PC-3 (cell line): Measurements from ENCODE around the gene GPR107. TPM values are rescaled to one million over a fixed set of nuclear protein-coding genes. Genes with fewer than 3 reads are reported as not detected.

Experiments used
- ATAC-seq: fragments of 200-7000 bp; cut with Tn5 transposase; 2 replicates; pipeline ENCODE4 v1.9.1; 2020; ENCODE audit warnings: mild to moderate bottlenecking, moderate library complexity
- BruUV-seq: library from RNA; stranded (reverse); fragments of 400-500 nt; replicated peaks from 2 replicates; lab custom pipeline; 2021; lab: Mats Ljungman, UMichigan
- CTCF ChIA-PET: fragments of 300-600 bp; sonication (Branson Sonifier 250); formaldehyde crosslinking; loops from one replicate; lab custom pipeline; 2022; ENCODE audit warnings: antibody characterized with exemption; lab: Charles Lee
- POLR2A ChIA-PET: fragments of 300-600 bp; sonication (Branson Sonifier 250); formaldehyde crosslinking; loops from one replicate; lab custom pipeline; 2022; ENCODE audit warnings: antibody characterized with exemption; ENCODE audit not compliant: unreplicated experiment; lab: Charles Lee
- DNase-seq: peaks from one replicate; pipeline ENCODE4 v3.0.0-alpha.2; 2015
- H2AFZ ChIP-seq: fragments of 300-600 bp; sonication (generic); 2 replicates; pipeline ENCODE4 v1.6.0; 2016; ENCODE audit warnings: antibody characterized with exemption, low read length
- H3F3A ChIP-seq: fragments of 300-600 bp; sonication (generic); one replicate; pipeline ENCODE4 v1.6.0; 2017; ENCODE audit warnings: antibody characterized with exemption, low read length, control low read depth, mild to moderate bottlenecking; ENCODE audit not compliant: unreplicated experiment
- H3K27ac ChIP-seq: fragments of 300-600 bp; sonication (generic); 2 replicates; pipeline ENCODE4 v1.5.1; 2016; ENCODE audit warnings: mild to moderate bottlenecking, low read length
- H3K27me3 ChIP-seq: fragments of 300-600 bp; sonication (generic); 2 replicates; pipeline ENCODE4 v1.6.1; 2016; ENCODE audit warnings: low read length, mixed read lengths
- H3K36me3 ChIP-seq: fragments of 300-600 bp; sonication (generic); 2 replicates; pipeline ENCODE4 v1.6.1; 2016; ENCODE audit warnings: low read depth, mixed run types, low read length, mixed read lengths
- H3K4me1 ChIP-seq: fragments of 300-600 bp; sonication (generic); 2 replicates; pipeline ENCODE4 v1.5.1; 2016; ENCODE audit warnings: low read length; ENCODE audit not compliant: insufficient read depth
- H3K4me2 ChIP-seq: fragments of 300-600 bp; sonication (generic); 2 replicates; pipeline ENCODE4 v1.6.0; 2016; ENCODE audit warnings: low read length
- H3K4me3 ChIP-seq: fragments of 300-600 bp; sonication (generic); 2 replicates; pipeline ENCODE4 v1.5.1; 2016; ENCODE audit warnings: mild to moderate bottlenecking, low read length, mixed read lengths
- H3K79me2 ChIP-seq: fragments of 300-600 bp; sonication (generic); 2 replicates; pipeline ENCODE4 v1.6.1; 2017; ENCODE audit warnings: low read length, mixed read lengths
- H3K9ac ChIP-seq: fragments of 300-600 bp; sonication (generic); 2 replicates; pipeline ENCODE4 v1.6.0; 2016; ENCODE audit warnings: mild to moderate bottlenecking, low read length
- H3K9me2 ChIP-seq: fragments of 300-600 bp; sonication (generic); replicated peaks from 2 replicates; pipeline ENCODE4 v1.6.1; 2016; ENCODE audit warnings: mixed run types, low read length, mixed read lengths
- H3K9me3 ChIP-seq: fragments of 300-600 bp; sonication (generic); 2 replicates; pipeline ENCODE4 v1.6.1; 2016; ENCODE audit warnings: low read length, mixed read lengths
- H4K20me1 ChIP-seq: fragments of 300-600 bp; sonication (generic); 2 replicates; pipeline ENCODE4 v1.6.1; 2016; ENCODE audit warnings: low read length, mixed read lengths
- EZH2 ChIP-seq: fragments of 300-600 bp; sonication (generic); IDR thresholded peaks from one replicate; pipeline ENCODE4 v1.6.1; 2017; ENCODE audit warnings: antibody characterized with exemption, mild to moderate bottlenecking, low read length; ENCODE audit not compliant: unreplicated experiment
- EZH2phosphoT487 ChIP-seq: fragments of 300-600 bp; sonication (generic); IDR thresholded peaks from 2 replicates; pipeline ENCODE4 v1.6.1; 2018; ENCODE audit warnings: mild to moderate bottlenecking, antibody characterized with exemption, low read length, borderline replicate concordance
- intact Hi-C: fragments of 100-400 bp; cut with micrococcal nuclease; formaldehyde crosslinking; loops from 2 replicates; pipeline ENCODE4 v1.9.0; 2023
- total RNA-seq: library from RNA; depleted of rRNA; stranded (reverse); fragments of >200 nt; gene quantifications from 2 replicates; pipeline ENCODE4 v1.2.3, GENCODE V29; 2014
- TF ChIP-seq, protein P1 (sequence below): fragments of 300-600 bp; sonication (generic); conservative IDR thresholded peaks from 2 replicates; pipeline ENCODE4 v1.5.1; 2017; ENCODE audit warnings: antibody characterized with exemption, low read depth, mild to moderate bottlenecking, low read length

Gene GPR107
- total RNA-seq, 1 experiment from 2014 or later = 11.4 TPM

DNA sequence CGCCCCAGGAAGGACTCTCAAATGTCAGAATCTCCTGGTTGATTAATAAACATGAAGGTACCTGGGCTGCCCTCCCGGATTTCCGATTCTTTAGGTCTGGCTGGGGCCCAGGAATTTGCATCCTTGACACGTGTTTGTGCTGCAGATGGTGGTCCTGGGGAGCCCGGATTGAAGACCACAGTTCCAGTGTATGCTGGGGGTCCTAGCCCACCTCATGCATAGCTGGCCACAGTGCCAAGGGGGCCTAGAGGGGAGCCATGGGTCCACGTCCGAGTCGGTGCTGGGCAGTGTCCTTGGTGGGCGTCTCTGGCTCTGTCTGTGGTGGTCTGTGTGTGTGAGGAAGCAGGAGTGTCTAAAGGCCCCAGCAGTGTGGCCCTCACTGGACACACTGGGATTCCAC is 121.6 kb downstream of the GPR107 start:
- Histone ChIP-seq H3K9me2 (no peaks in the 10 kb centered on the region), H3K4me3 (no peak overlapping the region), H3K4me2 (no peak overlapping the region), H2AFZ (no peak overlapping the region), H3K9ac (no peak overlapping the region), H3K79me2 (peaks cover 54% of the 10 kb centered on the region), H3K36me3 (no peaks in the 10 kb centered on the region), H3K4me1 (0 out of 2 replicates have a peak, but pooled peaks cover 4% of the 10 kb centered on the region), H4K20me1 (peaks cover 7% of the 10 kb centered on the region; the same call in 1 of the 2 replicates), H3K9me3 (no peaks in the 10 kb centered on the region), H3K27ac (no peak overlapping the region), H3F3A (no peaks in the 10 kb centered on the region), H3K27me3 (no peaks in the 10 kb centered on the region)
- ATAC-seq = no peak
- ChIA-PET CTCF (no interaction called here), POLR2A (no interaction called here)
- TF ChIP-seq EZH2phosphoT487 (no peak), EZH2 (no peak)
- TF ChIP-seq, protein P1, sequence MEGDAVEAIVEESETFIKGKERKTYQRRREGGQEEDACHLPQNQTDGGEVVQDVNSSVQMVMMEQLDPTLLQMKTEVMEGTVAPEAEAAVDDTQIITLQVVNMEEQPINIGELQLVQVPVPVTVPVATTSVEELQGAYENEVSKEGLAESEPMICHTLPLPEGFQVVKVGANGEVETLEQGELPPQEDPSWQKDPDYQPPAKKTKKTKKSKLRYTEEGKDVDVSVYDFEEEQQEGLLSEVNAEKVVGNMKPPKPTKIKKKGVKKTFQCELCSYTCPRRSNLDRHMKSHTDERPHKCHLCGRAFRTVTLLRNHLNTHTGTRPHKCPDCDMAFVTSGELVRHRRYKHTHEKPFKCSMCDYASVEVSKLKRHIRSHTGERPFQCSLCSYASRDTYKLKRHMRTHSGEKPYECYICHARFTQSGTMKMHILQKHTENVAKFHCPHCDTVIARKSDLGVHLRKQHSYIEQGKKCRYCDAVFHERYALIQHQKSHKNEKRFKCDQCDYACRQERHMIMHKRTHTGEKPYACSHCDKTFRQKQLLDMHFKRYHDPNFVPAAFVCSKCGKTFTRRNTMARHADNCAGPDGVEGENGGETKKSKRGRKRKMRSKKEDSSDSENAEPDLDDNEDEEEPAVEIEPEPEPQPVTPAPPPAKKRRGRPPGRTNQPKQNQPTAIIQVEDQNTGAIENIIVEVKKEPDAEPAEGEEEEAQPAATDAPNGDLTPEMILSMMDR = no peak
- BruUV-seq = no TSS peak
- no peak for DNase-seq
- intact Hi-C loops = no loop called here

DNA sequence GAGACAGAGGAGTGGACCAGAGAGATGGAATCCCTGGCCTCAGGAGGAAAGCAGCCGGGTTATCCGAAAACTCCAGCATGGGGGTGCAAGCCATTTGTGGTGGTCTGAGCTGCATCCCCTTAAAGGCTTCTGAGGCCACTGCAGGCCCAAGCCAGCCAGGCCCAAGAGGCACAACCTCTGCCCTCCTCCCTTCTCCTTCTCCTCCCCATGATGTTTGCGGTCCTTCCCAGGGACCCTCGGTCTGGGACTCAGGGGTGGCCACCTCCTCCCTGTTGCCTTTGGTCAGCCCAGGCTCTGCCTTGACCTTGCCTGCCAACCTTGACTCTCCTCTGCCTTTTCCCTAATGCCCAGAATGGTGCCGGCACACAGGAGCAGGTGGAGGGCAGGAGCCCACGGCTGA is 123.1 kb downstream of the GPR107 start:
- H3K9ac ChIP-seq = no peak overlapping the region
- H3K9me2 ChIP-seq = no peaks in the 10 kb centered on the region
- no peaks in the 10 kb centered on the region for H3F3A ChIP-seq
- no TSS peak for BruUV-seq
- no peaks in the 10 kb centered on the region for H3K9me3 ChIP-seq
- H3K27ac ChIP-seq = no peak overlapping the region
- peaks cover 66% of the 10 kb centered on the region for H3K79me2 ChIP-seq
- ChIA-PET CTCF (no interaction called here), POLR2A (no interaction called here)
- ATAC-seq = no peak
- 0 out of 2 replicates have a peak, but pooled peaks cover 4% of the 10 kb centered on the region for H3K4me1 ChIP-seq
- no peak for TF ChIP-seq EZH2phosphoT487
- TF ChIP-seq, protein P1 = no peak
- no peak for TF ChIP-seq EZH2
- no peaks in the 10 kb centered on the region for H3K36me3 ChIP-seq
- H3K27me3 ChIP-seq = no peaks in the 10 kb centered on the region
- H4K20me1 ChIP-seq = peaks cover 7% of the 10 kb centered on the region; the same call in 1 of the 2 replicates
- no peak overlapping the region for H2AFZ ChIP-seq
- intact Hi-C loops = no loop called here
- no peak for DNase-seq
- no peak overlapping the region for H3K4me2 ChIP-seq
- H3K4me3 ChIP-seq = no peak overlapping the region

DNA sequence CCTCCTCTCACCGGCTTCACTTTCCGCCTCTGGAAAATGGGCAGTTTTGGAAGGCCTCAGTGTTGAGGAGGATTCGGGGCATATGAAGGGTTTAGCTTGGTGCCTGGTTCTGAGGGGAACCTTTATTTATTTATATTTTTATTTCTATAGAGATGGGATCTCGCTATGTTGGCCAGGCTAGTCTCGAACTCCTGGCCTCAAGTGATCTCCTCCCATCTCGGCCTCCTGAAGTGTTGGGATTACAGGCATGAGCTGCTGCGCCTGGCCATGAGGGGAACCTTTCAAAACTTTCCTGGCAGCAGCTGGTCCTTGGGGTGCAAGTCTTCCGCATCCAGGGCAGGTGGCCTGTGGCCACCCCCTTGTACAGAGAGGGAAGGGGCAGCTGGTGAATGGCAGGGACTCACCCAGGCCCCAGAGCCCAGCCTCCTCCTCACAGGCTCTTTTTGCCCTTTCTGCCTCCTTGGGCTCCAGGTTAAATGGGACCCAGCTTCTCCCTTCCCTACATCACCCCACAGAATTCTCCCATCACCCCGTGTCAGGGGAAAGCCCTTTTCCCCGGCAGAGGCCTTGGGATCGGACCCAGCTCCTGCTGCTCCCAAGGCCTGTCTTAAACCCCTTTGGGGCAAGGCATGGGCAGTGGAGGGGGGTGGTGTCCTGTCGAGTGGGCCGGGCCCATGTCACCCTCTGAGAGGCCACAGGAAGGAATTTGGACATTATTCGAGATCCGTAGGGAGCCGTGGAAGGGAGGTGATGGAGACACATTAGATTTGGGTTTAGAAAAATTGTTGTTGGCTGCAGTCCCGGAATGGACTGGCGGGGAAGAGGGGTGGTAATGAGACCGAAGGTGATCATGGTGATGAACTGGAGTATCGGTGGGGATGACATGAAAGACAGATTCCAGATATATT is 124.4 kb downstream of the GPR107 start:
- intact Hi-C loops = no loop called here
- H3K4me1 ChIP-seq = peaks cover 4% of the 10 kb centered on the region; the same call in 1 of the 2 replicates
- peaks cover 61% of the 10 kb centered on the region for H3K79me2 ChIP-seq
- no peaks in the 10 kb centered on the region for H3K36me3 ChIP-seq
- no peaks in the 10 kb centered on the region for H3F3A ChIP-seq
- H2AFZ ChIP-seq = no peak overlapping the region
- H4K20me1 ChIP-seq = peaks cover 7% of the 10 kb centered on the region; the same call in 1 of the 2 replicates
- H3K27me3 ChIP-seq = no peaks in the 10 kb centered on the region
- H3K27ac ChIP-seq = no peak overlapping the region
- H3K9me3 ChIP-seq = no peaks in the 10 kb centered on the region
- DNase-seq = no peak
- ChIA-PET POLR2A (no interaction called here), CTCF (no interaction called here)
- H3K4me2 ChIP-seq = no peak overlapping the region
- no peak for ATAC-seq
- TF ChIP-seq EZH2 = no peak
- no peak overlapping the region for H3K4me3 ChIP-seq
- H3K9me2 ChIP-seq = no peaks in the 10 kb centered on the region
- BruUV-seq = no TSS peak
- no peak overlapping the region for H3K9ac ChIP-seq
